Mammary epithelial cell (primary cell): ENCODE data around the gene C11orf86.

Source experiments
- CTCF ChIP-seq, 2 donors: IDR thresholded peaks in 1 of 2; conservative IDR thresholded peaks in 1 of 2; 2 replicates each; pipeline ENCODE4 v1.5.1; 2011 to 2012; ENCODE audit warnings: inconsistent platforms in 2 of 2, low read length in 2 of 2, mild to moderate bottlenecking in 2 of 2, control low read depth in 1 of 2, low read depth in 1 of 2; ENCODE audit not compliant: insufficient read depth in 1 of 2; ENCODE audit errors: extremely low read depth in 1 of 2
- EZH2 ChIP-seq: IDR thresholded peaks from 2 replicates; pipeline ENCODE4 v1.6.1; 2012; ENCODE audit warnings: low read length, inconsistent platforms, borderline replicate concordance

GRCh38 chr11:66936311-66936711, 38.8 kb upstream of the C11orf86 start:
- no peak for TF ChIP-seq CTCF (conservative IDR thresholded peaks at IDR 0.05 in 1 of 2, IDR thresholded peaks at IDR 0.05 in 1 of 2; ENCODE audit: extremely low read depth in 1 of 2, insufficient read depth in 1 of 2, low read depth in 1 of 2, low read length in 2 of 2)
- TF ChIP-seq EZH2, result no peak
